Stimulated activated CD4-positive, alpha-beta T cell treated with anti-CD3 and anti-CD28 coated beads, TNF-alpha, amount 100 ng/mL, for 24 hours (primary cell): ENCODE measurements around the gene SRL.
"Not testable (repeated sequence)": the region's sequence is repeated elsewhere in the genome, so short reads cannot be mapped to it uniquely, and the experiment has no call there.

Experiments
- DNase-seq, 3 experiments: peaks; one replicate each; pipeline ENCODE4 v3.0.0-alpha.2; 2020; ENCODE audit warnings: low read depth in 3 of 3

Gene SRL

DNA sequence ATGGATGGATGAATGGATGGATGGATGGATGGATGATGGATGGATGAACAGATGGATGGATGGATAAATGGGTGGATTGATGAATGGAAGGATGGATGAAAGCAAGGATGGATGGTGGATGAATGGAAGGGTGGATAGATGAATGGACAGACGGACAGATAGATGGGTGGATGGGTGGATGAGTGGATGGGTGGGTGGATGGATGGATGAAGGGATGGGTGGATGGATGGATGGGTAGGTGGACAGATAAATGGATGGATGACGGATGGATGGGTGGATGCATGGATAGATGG, 14.9 kb downstream of the SRL start:
- DNase-seq: no peak

- no peak for DNase-seq
These were observed 15.4 kb downstream of the SRL start for GRCh38 chr16:4226251-4227039.

GRCh38 chr16:4225075-4225474, 16.8 kb downstream of the SRL start:
- DNase-seq: no peak

- no peak for DNase-seq
These were observed 21.5 kb downstream of the SRL start for GRCh38 chr16:4220358-4220757.

GRCh38 chr16:4218202-4218601, 23.7 kb downstream of the SRL start:
- DNase-seq: no peak

- no peak for DNase-seq
These were observed 24.4 kb downstream of the SRL start for GRCh38 chr16:4217204-4218131.

DNA sequence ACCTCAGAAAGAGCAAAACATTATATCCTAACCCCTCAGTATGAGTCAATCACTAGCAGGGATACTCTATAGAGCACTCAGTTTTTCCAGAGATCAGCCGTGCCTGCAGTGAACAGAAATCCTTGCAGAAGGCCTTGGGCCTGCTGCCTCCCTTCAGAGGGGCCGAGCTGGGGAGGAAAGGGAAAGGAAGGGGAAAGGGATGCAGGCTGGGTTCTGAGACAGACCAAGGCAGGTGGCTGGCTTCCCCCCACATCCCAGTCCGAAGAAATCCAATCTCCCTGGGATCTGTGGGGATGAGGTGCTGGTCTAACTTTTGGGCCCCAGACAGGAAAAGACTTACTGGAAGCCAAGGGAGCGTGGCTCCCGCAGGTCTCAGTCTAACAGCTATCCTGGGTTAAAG, 25.3 kb downstream of the SRL start:
- DNase-seq: no peak

- no peak for DNase-seq
These were observed 26.8 kb downstream of the SRL start for GRCh38 chr16:4215106-4215505.

GRCh38 chr16:4214215-4214621, 27.7 kb downstream of the SRL start:
- no peak for DNase-seq

GRCh38 chr16:4213737-4214136, 28.1 kb downstream of the SRL start:
- no peak for DNase-seq

DNA sequence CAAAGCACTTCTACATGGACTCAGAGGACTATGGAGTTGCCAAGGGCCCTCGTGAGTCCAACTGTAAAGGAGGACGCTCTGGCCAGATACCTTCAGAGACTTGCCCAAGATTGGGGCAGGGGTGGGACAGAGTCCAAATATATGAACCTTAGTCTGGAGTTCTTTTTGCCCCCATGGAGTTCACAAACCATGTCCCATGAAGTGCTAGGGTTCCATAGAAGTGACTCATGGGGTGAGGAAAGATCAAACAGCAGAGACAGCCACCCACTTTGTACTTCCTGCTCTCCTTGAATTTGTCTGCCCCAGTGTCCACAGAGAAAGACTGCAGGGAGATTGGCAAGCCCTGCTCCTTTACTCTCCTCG, 29.0 kb downstream of the SRL start:
- no peak for DNase-seq

DNA sequence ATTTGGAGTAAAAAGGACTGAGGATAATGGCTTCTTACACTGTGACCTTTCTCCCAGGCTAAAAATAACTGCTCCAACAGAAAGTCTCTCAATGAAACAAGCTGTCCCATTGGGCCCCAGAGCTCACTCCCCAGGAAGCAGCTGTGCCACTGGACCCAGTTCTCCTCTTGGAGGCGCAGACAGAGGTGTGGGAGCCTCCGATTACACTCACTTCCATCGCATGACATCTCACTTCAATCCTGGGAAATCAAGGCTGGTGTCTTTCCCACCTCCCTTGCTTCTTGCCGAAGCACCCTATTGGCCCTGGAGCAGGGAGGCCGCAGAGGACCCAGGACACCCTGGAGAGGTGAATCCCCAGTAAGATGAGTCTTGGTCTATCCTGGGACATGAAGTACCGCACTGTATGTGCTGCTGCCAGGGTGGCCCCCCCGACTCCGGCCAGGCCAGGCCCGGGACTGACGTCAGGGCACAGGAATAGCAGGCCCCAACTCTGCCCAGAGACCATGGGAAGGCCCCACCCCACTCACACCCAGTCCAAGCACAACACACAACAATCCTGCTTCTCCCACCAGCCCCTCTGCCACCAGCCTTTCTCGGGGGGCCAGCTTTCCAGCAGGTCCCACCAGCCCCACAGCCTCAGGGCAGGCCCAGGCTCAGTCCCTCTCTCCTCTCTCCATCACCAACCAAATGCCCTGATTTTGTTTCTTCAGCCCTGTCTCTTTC, 29.5 kb downstream of the SRL start:
- DNase-seq: no peak

DNA sequence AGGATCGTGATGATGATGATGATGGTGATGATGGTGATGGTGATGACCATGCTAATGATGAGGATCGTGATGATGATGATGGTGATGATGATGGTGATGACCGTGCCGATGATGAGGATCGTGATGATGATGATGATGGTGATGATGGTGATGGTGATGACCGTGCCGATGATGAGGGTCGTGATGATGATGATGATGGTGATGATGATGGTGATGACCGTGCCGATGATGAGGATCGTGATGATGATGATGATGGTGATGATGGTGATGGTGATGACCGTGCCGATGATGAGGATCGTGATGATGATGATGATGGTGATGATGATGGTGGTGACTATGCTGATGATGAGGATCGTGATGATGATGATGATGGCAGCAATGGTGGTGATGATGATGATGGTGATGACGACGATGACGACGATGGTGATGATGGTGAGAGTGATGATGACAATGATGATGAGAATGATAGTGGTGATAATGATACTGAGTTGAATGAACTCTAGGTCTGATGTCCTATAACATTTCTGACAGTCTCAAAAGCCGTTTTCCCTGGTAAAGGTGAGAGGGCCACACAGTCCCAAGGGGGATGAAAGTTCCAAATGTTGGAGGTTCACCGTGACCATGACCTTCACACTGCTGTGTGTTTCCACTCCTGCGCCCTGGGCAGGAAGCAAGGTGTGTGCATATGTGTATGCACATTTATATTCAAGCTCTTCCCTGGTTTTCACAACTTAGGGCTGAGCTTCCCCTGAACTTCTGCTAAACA, 30.3 kb downstream of the SRL start:
- not testable (repeated sequence) for DNase-seq

DNA sequence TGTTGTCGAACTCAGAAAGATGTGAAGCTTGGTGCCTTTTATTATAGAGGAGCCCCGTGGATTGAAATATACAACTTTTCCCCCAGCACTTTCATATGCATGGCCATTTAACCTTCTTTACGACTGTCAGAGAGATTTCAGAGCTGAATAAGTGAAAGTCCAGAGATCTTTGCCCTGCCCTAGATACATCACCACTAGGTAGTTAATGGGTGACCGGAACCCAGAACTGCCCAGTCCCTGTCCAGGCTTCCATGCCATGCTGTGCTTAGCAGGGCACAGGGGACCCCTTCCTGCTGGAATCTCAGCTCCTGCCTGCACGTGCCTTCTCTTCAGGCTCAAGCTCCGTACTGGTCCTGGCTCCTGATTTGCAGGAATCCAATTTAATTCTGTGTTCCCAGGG, 32.2 kb downstream of the SRL start:
- DNase-seq: no peak

DNA sequence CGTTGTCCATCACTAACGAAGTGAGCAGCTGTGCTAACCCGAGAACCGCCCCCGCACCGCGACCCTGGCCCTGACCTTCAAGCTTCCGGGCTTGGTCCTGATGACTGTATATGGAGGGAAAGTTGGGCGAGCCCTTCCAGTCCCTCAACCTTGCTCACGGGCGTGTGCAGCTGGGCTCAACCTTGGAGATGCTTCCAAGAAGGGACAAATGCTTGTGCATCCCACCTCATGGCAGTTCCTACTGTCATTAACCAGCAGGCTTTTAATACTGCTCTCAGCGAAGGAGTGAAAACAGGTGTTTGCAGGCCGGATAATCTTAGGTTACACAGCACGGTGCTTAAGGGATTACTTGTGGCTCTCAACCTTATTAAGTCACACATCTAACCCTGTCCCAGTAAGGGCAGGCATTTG, 33.5 kb downstream of the SRL start:
- DNase-seq: no peak

DNA sequence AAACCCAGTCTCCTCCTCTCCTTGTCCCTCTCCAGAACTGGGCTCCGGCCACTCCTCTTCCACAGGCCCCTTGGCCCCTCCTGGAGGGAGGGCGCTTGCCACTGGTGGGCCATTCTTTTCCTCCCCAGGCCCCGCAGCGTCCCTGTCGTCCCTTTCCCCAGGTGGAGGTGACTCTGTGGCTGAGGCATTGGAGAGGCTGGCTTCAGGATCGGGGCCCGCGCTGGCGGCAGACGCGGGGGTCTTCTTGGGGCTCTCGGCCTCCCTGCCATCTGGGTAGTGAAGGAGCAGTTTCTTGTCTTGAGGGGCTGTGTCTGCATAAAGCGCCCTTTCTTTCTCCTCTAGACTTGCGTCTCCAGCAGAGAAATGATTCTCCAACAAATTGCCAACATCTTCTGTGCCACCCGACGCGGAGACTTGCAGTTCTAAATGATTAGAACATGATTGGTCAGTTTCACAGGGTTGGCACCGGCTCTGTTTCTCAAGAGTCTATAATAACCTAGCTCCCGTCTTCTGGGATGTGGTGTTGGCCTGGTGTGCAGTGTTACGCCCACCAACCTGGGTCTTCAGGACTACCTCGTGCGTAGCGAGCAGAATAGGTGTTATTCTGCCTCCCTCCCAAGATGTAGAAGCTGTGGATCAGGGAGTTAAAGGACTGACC, 34.1 kb downstream of the SRL start:
- DNase-seq: no peak

GRCh38 chr16:4207229-4207628, 34.7 kb downstream of the SRL start:
- no peak for DNase-seq

DNA sequence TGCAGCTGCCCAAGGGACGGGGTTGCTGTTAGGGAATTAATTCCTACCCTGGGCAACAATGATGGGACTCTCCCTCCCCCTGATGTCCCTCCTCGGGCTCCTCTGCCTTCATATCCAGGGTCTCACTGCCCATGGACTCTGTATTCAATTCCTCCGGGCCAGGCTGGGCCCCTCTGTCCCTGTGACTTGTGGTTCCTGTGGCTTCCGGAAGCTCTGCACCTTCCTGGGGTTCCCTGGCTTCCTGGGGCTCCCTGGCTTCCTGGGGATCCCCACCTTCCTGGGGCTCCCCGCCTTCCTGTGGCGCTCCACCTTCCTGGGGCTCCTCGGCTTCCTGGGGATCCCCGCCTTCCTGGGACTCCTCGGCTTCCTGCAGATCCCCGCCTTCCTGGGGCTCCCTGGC, 35.2 kb downstream of the SRL start:
- DNase-seq: no peak

- DNase-seq: no peak
These were observed 35.9 kb downstream of the SRL start for GRCh38 chr16:4205971-4206370.

DNA sequence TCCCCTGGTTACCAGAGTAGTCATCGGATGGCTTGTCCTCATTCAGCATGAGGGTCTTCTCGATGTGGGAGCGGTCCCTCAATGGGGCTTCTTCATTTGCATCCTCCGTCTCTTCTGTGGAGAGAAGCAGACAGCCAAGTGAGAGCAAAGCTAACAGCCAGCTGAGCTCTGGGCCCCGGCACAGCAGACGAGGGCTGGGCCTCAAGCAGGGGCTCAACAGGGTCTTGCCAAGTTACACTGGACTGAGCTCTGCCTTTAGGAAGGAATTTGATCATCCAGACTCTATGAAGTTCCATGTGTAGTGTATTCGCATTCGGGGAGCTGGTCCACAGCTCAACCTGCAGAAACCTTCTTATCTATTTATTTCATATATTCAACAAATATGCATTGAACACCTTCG, 37.4 kb downstream of the SRL start:
- no peak for DNase-seq

- no peak for DNase-seq
These were observed 38.1 kb downstream of the SRL start for GRCh38 chr16:4203748-4204147.
